VCaP (cell line): Measurements from ENCODE around the gene ANKS3.
"Not testable (repeated sequence)": the region's sequence is repeated elsewhere in the genome, so short reads cannot be mapped to it uniquely, and the experiment has no call there.

Experiments
- H3K27ac ChIP-seq: fragments of 450-650 bp; 2 replicates; pipeline ENCODE4 v1.5.1; 2017
- CTCF ChIP-seq: fragments of 450-650 bp; conservative IDR thresholded peaks from 2 replicates; pipeline ENCODE4 v1.5.1; 2017; ENCODE audit warnings: mild to moderate bottlenecking, moderate library complexity

Gene ANKS3

GRCh38 chr16:4656221-4656620, 77.8 kb downstream of the ANKS3 start:
- H3K27ac ChIP-seq, result no peak overlapping the region
- no peak for TF ChIP-seq CTCF

GRCh38 chr16:4655801-4656200, 78.3 kb downstream of the ANKS3 start:
- no peak for TF ChIP-seq CTCF
- H3K27ac ChIP-seq, result no peak overlapping the region

- no peak overlapping the region for H3K27ac ChIP-seq
- TF ChIP-seq CTCF, result no peak
Measured at GRCh38 chr16:4654964-4655590, 79.0 kb downstream of the ANKS3 start.

- H3K27ac ChIP-seq, result peak overlapping the region; percentile 26
- TF ChIP-seq CTCF, result no peak
Measured at GRCh38 chr16:4654011-4654963, 79.8 kb downstream of the ANKS3 start.

- TF ChIP-seq CTCF, result no peak
- no peak overlapping the region for H3K27ac ChIP-seq
Measured at GRCh38 chr16:4652561-4652960, 81.5 kb downstream of the ANKS3 start.

- TF ChIP-seq CTCF, result no peak
- no peak overlapping the region for H3K27ac ChIP-seq
Measured at GRCh38 chr16:4651827-4652226, 82.2 kb downstream of the ANKS3 start.

- peak; percentile 71 for TF ChIP-seq CTCF
- not testable (repeated sequence) for H3K27ac ChIP-seq
Measured at GRCh38 chr16:4650443-4651074, 83.5 kb downstream of the ANKS3 start.
